Measurements from ENCODE around the gene KIF26A.
A peak's percentile ranks its signal among the peaks of the same experiment; 100 is the strongest.

The KIF26A gene

GRCh38 chr14:104147346-104148125, 9.1 kb downstream of the KIF26A start:
- in situ Hi-C loops (cut with HindIII; ENCODE audit: low pct_ligation_motif_present, low sequenced_read_pairs), result no loop called here
- no peak overlapping the region for H3K27ac ChIP-seq
- DNase-seq, result no peak
- H3K4me3 ChIP-seq (ENCODE audit: low read depth, low read length), result no peak overlapping the region
- H3K27me3 ChIP-seq (replicated peaks), result no peaks in the 10 kb centered on the region
- no peaks in the 10 kb centered on the region for H3K36me3 ChIP-seq (replicated peaks)
- TF ChIP-seq CTCF (IDR thresholded peaks at IDR 0.05; ENCODE audit: low read depth, low read length, missing control alignments), result no peak

- no peak overlapping the region for H3K4me3 ChIP-seq (ENCODE audit: low read depth, low read length)
- no peaks in the 10 kb centered on the region for H3K27me3 ChIP-seq (replicated peaks)
- in situ Hi-C loops (cut with HindIII; ENCODE audit: low pct_ligation_motif_present, low sequenced_read_pairs), result no loop called here
- no peak overlapping the region for H3K27ac ChIP-seq
- DNase-seq, result no peak
- no peaks in the 10 kb centered on the region for H3K36me3 ChIP-seq (replicated peaks)
- TF ChIP-seq CTCF (IDR thresholded peaks at IDR 0.05; ENCODE audit: low read depth, low read length, missing control alignments), result no peak
Observed at GRCh38 chr14:104148433-104149277, 10.3 kb downstream of the KIF26A start.

- no peak for TF ChIP-seq CTCF (IDR thresholded peaks at IDR 0.05; ENCODE audit: low read depth, low read length, missing control alignments)
- no peaks in the 10 kb centered on the region for H3K27me3 ChIP-seq (replicated peaks)
- in situ Hi-C loops (cut with HindIII; ENCODE audit: low pct_ligation_motif_present, low sequenced_read_pairs), result no loop called here
Observed at GRCh38 chr14:104149278-104149595, 10.8 kb downstream of the KIF26A start.

GRCh38 chr14:104149617-104150135, 11.3 kb downstream of the KIF26A start:
- H3K4me3 ChIP-seq (ENCODE audit: low read depth, low read length), result no peak overlapping the region
- no peaks in the 10 kb centered on the region for H3K27me3 ChIP-seq (replicated peaks)
- no peak for TF ChIP-seq CTCF (IDR thresholded peaks at IDR 0.05; ENCODE audit: low read depth, low read length, missing control alignments)
- in situ Hi-C loops (cut with HindIII; ENCODE audit: low pct_ligation_motif_present, low sequenced_read_pairs), result no loop called here
- no peaks in the 10 kb centered on the region for H3K36me3 ChIP-seq (replicated peaks)
- no peak overlapping the region for H3K27ac ChIP-seq
- DNase-seq, result no peak

More at GRCh38 chr14:104149278-104149595, 10.8 kb downstream of the KIF26A start:
- no peaks in the 10 kb centered on the region for H3K36me3 ChIP-seq (replicated peaks)
- DNase-seq, result no peak
- no peak overlapping the region for H3K27ac ChIP-seq
- no peak overlapping the region for H3K4me3 ChIP-seq (ENCODE audit: low read depth, low read length)

GRCh38 chr14:104150136-104151025, 12.0 kb downstream of the KIF26A start:
- in situ Hi-C loops (cut with HindIII; ENCODE audit: low pct_ligation_motif_present, low sequenced_read_pairs), result no loop called here
- peak; percentile 48 for DNase-seq
- H3K4me3 ChIP-seq (ENCODE audit: low read depth, low read length), result no peak overlapping the region
- no peak overlapping the region for H3K27ac ChIP-seq
- H3K36me3 ChIP-seq (replicated peaks), result no peaks in the 10 kb centered on the region
- peak; percentile 43 for TF ChIP-seq CTCF (IDR thresholded peaks at IDR 0.05; ENCODE audit: low read depth, low read length, missing control alignments)
- no peaks in the 10 kb centered on the region for H3K27me3 ChIP-seq (replicated peaks)

Measured in brain microvascular endothelial cell (primary cell).